ENCODE data around the gene GABBR2. TPM values are rescaled to one million over a fixed set of nuclear protein-coding genes. Genes with fewer than 3 reads are reported as not detected.
A peak's percentile ranks its signal among the peaks of the same experiment; 100 is the strongest.

Gene GABBR2
- total and polyA plus RNA-seq, 9 of the 15 experiments (the other 6 are each of a cell fraction or from before 2014, with no cell fraction given) = 0.15 to 1.9 (median 0.32) TPM

- TF ChIP-seq ZNF655 (CRISPR knock-in tag; IDR thresholded peaks at IDR 0.05) = no peak
- TF ChIP-seq ZNF277 (CRISPR knock-in tag; IDR thresholded peaks at IDR 0.05; ENCODE audit: borderline replicate concordance) = no peak
- TF ChIP-seq BCOR (IDR thresholded peaks at IDR 0.05) = peak; percentile 67; the same call in 1 of the 2 replicates
- TF ChIP-seq ZNF551 (CRISPR knock-in tag; IDR thresholded peaks at IDR 0.05) = no peak
- TF ChIP-seq ZC3H8 (IDR thresholded peaks at IDR 0.05) = no peak
- no peak for TF ChIP-seq ZNF280A (IDR thresholded peaks at IDR 0.05; ENCODE audit: low read depth, partially characterized antibody)
- no peak for TF ChIP-seq NKRF (IDR thresholded peaks at IDR 0.05; ENCODE audit: borderline replicate concordance)
- no peak for TF ChIP-seq E4F1 (CRISPR knock-in tag; IDR thresholded peaks at IDR 0.05; ENCODE audit: borderline replicate concordance)
Observed at GRCh38 chr9:98635374-98635773, 73.4 kb downstream of the GABBR2 start (continued).

Data from K562 (cell line).